Activated naive CD4-positive, alpha-beta T cell (primary cell): Measurements from ENCODE around the gene COL4A5.
"Not testable (repeated sequence)": the region's sequence is repeated elsewhere in the genome, so short reads cannot be mapped to it uniquely, and the experiment has no call there.

Source experiments
- DNase-seq, 4 experiments: peaks; one replicate each; lab custom pipeline; 2025; lab: John Stamatoyannopoulos, UW

The COL4A5 gene

DNA sequence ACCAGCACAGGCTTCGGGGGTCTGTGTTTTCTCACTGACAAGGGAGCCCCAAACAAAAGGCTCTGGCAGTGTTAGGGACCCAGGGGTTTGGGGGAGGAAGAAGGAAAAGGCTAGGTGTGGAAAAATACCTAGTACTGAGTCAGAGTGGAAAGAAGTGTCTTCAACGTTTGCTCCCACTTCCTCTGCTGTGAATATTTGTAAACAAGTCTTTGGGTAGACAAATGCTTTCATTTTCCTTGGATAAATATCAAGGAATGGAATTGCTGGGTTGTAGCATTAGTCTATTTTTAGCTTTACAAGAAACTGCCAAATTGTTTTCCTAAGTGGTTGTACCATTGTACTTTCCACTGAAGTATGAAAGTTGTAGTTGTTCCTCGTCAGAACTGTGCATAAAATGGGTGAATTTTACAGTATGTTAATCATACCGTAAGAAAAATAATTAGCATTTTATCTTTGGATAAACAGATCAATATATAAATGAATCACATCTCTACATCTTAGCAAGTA, 17.4 kb downstream of the COL4A5 start:
- DNase-seq = no peak

DNA sequence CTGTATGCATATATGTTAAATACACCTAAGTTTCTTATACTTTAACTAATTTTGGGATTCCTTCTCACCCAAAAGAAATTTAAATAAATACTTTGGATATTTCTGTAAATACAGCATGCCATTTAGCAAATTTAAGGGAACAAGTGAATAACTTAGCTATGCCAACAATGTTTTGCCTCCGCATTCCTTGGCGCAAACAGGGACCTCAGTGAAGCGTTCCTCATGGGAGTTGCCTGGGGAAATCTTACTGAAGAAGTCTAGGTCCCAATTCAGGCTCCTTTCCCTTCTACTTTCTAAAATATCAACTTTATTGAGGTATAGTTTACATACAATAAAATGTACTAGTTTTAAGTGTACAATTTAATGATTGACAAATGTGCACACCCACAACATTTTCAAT, 25.0 kb downstream of the COL4A5 start:
- DNase-seq = no peak

DNA sequence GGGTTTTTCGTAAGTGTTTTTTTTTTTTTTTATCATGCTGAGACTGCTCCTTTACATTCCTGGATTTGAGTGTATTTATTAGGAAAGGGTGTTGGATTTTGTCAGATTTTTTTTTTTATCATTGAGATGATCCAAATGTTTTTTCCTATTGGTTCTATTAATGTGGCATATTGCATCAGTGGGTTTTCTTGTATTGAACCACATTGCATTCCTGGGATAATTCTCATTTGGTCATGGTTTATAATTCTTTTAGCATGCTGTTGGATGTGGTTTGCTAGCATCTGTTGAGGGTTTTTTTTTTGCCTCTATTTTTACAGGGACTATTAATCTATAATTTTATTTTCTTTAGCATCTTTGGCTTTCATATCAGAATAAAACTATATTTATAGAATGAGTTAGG, 28.8 kb downstream of the COL4A5 start:
- DNase-seq = no peak

DNA sequence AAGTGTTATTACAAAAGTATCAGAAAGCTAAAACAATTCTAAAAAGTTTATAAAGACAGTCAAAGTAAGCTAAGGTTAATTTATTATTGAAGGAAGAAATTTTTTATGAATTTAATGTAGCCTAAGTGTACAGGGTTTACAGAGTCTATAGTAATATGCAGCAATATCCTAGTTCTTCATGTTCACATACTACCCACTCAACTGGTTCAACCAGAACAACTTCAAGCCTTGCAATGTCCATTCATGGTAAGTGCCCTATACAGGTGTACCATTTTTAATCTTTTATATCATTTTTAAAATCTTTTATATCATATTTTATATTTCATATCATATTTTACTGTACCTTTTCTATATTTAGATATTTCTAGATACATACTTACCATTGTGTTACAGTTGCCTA, 34.3 kb downstream of the COL4A5 start:
- no peak for DNase-seq

DNA sequence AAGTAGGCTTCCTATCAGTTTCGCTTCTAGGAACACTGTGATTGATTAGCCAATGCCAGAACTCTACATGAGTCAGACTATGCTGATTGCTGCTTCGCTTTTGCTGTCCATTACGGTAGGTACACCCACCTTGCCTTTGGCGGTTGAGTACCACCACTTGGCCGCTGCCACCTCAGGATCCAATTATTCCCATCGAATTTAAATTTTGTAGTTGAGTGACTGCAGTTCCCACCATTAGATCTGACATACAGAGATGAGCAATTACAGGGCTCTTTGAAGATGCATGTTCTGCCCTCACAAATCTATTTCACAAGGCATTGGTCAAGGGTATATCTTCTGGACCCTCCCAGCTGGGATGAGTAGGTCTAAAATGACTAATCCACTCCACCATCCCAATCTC, 41.9 kb downstream of the COL4A5 start:
- DNase-seq = not testable (repeated sequence)

DNA sequence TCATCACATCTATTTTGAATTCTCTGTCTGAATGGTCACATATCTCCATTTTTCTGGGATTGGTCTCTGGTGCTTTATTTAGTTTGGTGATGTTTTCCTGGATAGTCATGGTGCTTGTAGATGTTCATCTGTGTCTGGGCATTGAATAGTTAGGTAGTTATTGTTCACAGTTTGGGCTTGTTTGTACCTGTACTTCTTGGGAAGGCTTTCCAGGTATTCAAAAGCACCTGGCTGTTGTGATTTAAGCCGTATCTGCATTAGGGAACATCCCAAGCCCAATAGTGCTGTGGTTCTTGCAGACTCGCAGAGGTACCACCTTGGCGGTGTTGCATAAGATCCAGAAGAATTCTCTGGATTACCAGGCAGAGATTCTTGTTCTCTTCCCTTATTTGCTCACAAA, 44.6 kb downstream of the COL4A5 start:
- no peak for DNase-seq

DNA sequence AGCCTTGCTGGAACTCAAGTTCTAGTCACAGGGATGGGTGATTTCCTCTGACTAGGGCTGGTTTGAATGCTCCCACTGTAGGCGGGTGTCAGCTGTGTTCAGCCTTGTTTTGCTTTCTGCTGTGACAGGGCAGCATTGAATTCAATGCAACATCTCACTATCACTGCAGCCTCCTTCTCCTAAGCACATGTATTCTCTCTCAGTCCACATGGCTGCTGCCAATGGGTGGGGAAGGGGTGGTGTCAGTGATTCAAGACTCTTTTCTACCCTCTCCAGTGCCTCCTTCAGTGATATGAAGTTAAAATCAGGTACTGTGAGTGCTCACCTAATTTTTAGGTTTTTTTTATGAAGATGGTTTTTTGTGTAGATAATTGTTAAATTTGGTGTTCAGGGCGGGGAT, 46.3 kb downstream of the COL4A5 start:
- no peak for DNase-seq

DNA sequence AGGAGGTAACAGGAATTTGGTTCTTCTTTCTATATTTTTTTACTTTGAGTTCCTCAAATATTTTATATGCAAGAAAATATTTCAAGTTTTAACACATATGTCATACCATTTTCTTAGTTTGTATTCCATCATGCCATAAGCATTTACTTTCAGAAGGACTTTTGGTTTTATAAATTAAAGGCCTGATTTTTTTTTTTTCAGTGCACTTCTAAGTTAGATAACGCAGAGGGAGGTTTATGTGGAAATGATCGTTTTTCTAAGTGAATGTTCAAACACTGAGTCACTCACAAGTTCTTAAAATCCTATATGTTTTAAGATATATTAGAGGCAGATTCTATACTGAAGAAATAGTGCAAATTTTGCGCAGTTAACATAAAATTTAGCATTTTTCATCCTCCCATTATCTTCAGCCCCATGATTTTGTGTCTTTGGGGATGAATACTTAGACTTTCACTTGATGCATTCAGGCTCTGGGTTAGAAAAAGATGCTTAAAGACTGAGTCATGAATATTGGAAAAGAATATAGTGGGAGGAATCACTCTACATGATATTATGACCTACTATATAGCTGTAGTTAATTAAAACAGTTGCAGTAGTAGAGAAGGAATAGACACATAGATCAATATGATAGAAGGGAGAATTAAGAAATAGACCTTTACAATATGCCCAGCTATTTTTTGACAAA, 54.9 kb downstream of the COL4A5 start:
- DNase-seq = no peak

DNA sequence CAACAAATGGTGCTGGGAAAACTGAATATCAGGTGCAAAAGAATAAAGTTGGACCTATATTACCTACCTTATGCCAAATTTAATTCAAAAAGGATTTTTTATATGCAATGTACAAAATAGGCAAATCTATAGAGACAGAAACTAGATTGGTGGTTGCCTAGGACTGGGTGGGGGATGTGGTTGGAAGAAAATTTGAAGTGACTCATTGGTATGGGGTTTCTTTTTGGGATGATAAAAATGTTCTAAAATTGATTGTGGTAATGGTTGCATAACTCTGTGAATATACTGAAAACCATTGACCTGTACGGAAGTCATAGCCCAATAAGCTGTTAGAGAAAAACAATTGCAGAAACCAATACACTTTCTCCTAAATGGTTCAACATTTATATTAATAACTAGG, 72.1 kb downstream of the COL4A5 start:
- no peak for DNase-seq

DNA sequence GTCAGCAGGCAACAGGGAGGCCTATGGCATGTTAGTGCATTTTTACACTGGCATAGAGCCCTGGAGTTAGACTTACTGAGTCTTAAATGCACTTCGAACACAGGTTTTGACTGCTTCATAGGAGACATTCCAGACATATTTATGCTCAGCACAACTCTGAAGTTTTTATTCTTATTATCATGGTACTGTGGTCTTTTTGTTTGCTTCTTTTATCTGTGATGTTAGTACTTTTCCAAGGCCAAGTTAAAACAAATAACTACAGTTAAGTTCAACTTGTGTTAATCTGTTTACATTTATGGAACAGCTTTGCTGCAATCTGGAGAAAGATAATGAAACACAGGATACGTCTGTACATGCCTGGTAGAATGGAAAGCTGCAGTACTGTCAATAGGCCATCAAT, 76.5 kb downstream of the COL4A5 start:
- no peak for DNase-seq

DNA sequence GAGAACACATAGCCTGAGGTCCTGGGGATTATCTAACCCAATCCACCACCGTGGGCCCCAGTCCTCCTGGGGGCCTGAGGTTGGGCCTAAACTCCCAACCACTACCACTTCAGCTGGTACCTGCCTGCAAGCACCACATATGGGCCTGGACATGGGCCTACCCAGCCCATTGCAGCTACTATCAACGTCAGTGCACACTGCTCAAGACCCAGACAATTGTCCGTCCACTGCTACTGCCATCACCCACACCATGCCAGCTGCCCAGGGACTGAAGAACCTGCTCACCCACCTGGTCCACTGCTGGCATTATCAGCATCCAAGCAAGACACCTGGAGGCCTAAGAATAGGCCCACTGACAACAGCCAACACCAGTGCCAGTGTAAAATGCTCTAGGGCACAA, 88.1 kb downstream of the COL4A5 start:
- DNase-seq = no peak

DNA sequence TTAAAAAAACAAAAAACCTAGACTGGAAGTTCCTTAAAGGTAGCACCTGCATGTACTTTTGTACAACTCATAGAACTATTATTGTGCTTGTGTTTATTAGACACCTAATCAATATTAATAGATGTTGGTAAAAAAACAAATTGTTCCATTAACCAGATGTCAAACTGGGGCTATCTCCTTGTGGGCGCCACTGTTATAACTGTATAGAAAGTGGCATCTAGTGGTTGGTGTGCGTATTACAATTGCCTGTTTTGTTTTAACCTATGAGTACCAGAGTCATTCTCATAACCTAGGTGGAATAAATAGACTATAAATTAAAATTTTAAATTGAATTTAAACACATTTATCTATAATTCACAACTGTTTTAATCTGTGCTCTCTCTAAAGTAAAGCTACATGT, 97.4 kb downstream of the COL4A5 start:
- DNase-seq = no peak

DNA sequence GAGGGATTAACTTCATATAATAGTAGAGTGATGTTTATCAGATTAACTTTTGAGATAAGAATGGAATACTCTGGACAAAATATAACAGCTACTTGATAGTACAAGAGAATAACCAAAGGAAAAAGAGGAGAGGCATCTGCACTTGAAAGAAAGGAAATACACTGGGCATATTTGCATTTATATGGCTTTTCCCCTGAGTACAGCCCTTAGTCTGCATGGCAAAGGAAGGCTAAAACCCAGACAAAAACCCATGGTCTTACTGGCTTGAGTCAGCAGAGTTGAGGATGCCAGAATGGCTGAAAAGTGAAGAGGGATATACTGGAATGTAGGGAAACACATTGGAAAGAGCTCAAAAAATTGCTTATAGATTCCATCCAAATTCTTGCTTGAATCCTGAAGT, 101.6 kb downstream of the COL4A5 start:
- DNase-seq = no peak

DNA sequence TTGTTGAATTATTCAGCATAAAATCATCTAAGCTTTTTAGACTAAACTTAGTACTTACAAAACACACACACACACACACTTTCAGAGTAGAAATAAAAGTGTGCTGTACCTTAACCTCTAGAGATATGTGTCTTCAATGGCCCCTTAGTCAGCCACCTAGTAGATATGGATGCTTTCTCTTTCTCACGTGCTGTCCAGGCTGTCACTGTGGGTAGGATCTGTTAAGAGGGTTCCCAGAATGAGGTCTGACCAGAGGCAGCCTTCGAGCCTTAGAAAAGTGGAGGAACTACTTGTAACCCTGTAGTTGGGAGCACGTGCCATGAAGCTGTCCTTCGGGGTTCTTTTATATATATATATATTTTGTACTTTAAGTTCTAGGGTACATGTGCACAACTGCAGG, 117.9 kb downstream of the COL4A5 start:
- DNase-seq = no peak

DNA sequence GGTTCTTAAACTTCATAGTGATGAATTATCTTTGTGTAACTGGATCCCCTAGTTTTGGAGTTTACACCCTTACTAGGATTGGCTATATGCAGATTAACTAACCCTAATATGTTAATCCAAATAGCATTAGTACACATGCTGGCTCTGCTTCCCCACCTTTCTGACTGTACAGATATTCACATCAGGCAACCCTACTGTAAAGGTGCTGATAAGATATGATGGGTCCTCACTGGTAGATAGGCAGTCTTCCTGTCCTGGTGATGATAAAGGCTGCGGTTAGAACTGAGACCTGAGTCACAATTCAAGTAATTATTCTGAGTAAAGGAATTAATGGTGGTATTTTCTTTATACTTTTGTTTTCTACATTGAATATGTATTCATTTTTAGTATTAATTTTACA, 118.6 kb downstream of the COL4A5 start:
- no peak for DNase-seq

DNA sequence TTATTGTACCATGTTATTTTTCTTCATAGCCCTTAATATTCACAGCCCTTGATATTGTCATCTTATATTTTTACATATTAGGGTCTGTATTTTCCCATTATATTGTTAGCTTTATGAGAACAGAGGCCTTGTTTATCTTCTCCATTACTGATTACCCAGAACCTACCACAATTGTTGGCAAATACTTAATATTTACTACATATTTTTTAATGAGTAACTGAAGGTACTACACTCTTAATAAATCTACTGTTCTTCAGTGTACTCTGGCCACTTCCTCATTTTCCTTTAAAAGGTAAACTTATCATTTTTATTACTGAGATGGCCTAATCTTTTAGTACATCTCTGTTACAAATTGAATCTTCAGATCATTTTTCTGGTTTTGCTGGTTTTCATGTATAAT, 133.5 kb downstream of the COL4A5 start:
- DNase-seq = no peak

DNA sequence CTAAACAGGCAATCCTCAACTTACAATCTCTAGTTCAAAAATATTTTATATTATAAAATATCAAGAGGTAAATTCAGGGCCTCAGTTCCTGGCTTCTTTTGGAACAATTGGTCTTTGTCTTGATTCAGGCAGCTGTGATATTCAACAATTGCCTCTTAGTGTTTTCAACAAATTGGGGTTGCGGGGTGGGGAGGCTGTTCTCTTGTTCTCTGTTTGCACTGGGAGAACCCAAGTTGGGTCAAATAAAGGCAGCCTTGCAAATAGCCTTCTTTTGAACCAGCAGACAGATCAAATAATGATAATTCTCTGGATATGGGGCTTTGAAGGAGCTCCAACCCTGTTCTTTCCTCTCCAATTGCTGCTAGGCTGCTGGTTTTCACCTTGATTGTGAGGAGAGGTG, 142.5 kb downstream of the COL4A5 start:
- no peak for DNase-seq

DNA sequence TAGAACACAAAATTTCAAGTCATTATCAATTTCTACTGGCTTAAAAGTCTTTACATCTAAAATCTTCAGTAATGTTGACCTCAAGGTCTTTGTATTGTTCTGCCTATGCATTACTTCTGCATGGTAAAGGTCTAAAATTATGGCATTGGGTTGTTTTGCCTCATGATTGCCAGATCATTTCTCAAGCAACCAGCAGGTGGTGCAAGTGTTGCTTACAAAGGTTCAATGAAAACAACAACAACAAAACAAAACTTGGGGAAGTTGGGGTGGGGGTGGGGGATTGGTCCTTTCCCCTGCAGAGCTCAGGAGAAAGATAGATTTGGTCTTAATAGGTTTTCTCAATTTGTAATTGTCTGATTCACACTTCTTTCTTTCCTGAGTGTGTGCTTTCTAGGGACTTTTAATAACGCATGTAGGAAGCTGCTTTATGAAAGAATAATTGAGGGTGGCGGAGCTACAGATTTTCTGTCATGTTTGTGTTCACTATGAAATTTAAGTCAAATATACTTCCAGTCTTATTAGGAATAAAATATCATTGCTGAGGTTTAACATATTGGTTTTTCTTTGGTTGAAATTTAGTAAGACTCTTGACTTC, 145.1 kb downstream of the COL4A5 start:
- no peak for DNase-seq

DNA sequence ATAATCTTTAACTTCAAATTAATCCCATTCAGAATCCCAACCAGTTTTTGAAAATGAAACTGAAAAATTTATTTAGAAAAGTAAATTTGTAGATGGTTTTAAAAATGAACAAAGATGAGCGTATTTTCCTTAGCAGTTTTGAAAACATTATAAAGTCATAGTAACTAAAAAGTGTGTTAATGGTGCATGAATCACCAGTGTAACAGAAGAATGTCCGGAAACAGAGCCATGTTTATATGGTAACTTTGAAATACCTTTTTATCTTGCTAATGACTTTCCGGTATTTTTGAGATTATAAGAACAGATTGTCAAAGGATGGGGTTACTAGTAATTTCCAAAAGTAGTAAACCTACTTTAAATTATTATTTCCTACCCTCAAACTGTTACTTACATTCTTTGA, 150.9 kb downstream of the COL4A5 start:
- DNase-seq = no peak

DNA sequence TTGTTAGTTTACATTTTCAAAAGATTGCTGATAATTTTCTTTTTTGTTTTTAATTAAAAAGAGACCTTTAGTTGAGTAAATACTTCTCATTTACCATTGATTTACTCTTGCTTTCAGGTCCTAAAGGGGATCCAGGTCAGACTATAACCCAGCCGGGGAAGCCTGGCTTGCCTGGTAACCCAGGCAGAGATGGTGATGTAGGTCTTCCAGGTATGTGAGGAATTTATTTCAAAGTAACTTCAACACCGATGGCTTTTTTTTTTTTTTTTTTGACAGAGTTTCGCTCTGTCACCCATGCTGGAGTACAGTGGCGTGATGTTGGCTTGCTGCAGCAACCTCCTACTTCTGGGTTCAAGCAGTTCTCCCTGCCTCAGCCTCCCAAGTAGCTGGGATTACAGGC, 161.6 kb downstream of the COL4A5 start:
- no peak for DNase-seq

DNA sequence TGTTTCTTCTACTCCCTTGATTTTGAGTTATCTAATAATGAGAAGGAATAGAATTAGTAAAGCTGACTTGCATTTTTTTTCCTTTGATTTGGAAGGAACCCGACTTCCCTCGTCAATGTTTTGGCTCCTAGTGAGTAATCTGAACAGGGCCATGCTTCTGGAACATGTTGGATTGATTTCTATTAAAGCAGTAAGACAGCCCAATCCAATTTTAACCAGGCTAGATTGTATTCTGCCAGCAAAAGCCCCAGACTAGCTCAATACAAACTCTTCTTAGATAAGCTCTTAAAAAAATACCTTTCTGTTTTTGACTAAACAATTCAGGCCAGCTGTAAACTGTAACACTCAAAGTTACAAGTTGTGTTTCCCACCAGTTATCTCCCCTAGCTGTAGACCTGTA, 170.5 kb downstream of the COL4A5 start:
- DNase-seq = no peak

DNA sequence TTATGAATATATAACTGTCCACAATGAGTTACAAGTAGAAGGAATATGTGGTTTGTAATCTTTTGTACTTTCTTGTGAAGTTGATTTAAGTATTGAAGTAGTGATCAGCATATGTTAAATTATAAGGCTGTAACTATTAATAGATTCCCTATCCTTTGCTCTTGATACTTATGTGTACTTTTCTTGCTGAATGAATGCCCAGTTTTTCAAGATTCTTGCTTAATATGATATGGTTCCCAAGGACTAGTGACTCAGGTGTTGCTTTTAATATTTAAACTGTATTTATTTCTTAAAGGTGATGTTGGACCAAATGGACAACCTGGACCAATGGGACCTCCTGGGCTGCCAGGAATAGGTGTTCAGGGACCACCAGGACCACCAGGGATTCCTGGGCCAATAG, 175.0 kb downstream of the COL4A5 start:
- DNase-seq = no peak

DNA sequence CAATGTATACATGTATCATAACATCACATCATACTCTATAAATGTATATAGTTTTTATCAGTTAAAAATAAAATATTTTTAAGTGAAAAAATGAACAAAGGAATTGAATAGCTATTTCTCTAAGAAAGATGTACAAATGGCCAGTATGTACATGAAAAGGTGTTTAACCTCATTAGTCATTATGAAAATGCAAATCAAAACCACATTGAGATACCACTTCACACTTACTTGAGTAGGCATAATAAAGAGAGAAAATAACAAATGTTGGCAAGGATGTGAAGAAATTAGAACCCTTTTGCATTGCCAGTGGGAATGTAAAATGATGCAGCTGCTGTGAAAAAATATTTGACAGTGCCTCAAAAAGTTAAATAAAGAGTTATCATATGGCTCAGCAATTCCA, 201.2 kb downstream of the COL4A5 start:
- no peak for DNase-seq

DNA sequence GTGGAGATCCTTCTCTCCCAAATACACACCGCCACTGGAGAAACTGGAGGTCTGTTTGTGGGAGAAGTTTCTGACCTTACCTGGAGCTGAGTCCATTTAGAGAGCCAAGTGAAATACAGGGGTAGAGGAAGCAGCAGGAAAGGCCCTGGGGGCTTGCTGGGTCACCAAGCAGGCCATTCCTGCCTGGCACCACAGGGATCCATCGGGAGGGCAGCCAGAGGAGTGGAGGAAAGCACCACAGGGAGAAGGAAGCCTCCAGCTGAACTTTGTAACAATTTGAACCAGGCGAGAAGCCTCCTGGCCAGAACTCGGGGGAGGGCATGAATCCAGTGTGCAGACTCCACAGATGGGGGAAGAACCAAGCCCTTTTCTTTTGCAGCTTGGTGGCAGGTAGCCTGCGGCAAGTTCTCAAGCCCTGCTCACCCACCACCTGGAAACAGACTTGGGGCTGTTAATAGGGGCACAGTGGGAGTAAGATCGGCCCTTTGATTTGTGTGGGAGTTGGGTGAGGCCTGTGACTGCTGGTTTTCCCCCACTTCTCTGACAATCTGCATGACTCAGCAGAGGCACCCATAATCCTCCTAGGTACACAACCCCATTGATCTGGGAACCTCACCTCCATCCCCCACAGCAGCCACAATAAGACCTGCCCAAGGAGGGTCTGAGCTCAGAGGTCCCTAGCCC, 202.1 kb downstream of the COL4A5 start:
- no peak for DNase-seq
